SK-N-SH (cell line): Measurements from ENCODE around the gene PEX7. TPM values are rescaled to one million over a fixed set of nuclear protein-coding genes. Genes with fewer than 3 reads are reported as not detected.

Source experiments
- CTCF ChIA-PET: fragments of 300-600, 350-600 bp; formaldehyde crosslinking; extraction: SDS; loops from one replicate; lab custom pipeline; 2021; lab: Yijun Ruan, JAX
- POLR2A ChIA-PET: fragments of 350-600 bp; sonication (Branson Sonifier 250); formaldehyde crosslinking; extraction: SDS; loops from one replicate; lab custom pipeline; 2020; ENCODE audit warnings: antibody characterized with exemption, inconsistent platforms; lab: Yijun Ruan, JAX
- DNase-seq: peaks from one replicate; pipeline ENCODE4 v3.0.0; 2012
- H2AFZ ChIP-seq: fragments of 200-600 bp; sonication (generic); 2 replicates; pipeline ENCODE4 v1.8.1; 2016; ENCODE audit warnings: antibody characterized with exemption, mild to moderate bottlenecking, low read depth
- H3F3A ChIP-seq: fragments of 200-600 bp; sonication (generic); replicated peaks from 2 replicates; pipeline ENCODE3; 2016; ENCODE audit warnings: antibody characterized with exemption, mild to moderate bottlenecking; ENCODE audit not compliant: insufficient read depth
- H3K27ac ChIP-seq, 2 experiments: fragments of 200-500 bp in 1 of 2; fragments of 200-600 bp in 1 of 2; sonication (Bioruptor generic) in 1 of 2; sonication (generic), shearing (Covaris generic) in 1 of 2; 2 replicates each; pipeline versions ENCODE4 v1.5.1 to v1.6.1; 2014 to 2016; ENCODE audit warnings: low read depth in 2 of 2, inconsistent platforms in 1 of 2, low read length in 1 of 2, mild to moderate bottlenecking in 1 of 2, mixed read lengths in 1 of 2
- H3K27me3 ChIP-seq: fragments of 200-600 bp; sonication (generic), shearing (Covaris generic); 2 replicates; pipeline ENCODE4 v1.6.1; 2016; ENCODE audit warnings: mixed run types; ENCODE audit not compliant: insufficient read depth
- H3K36me3 ChIP-seq, 2 experiments: fragments of 200-500 bp in 1 of 2; fragments of 200-600 bp in 1 of 2; sonication (Bioruptor generic) in 1 of 2; sonication (generic) in 1 of 2; replicated peaks in 1 of 2; 2 replicates each; pipeline versions ENCODE3 to v1.5.1; 2014 to 2016; ENCODE audit warnings: low read length in 1 of 2, mild to moderate bottlenecking in 1 of 2; ENCODE audit not compliant: insufficient read depth in 2 of 2, control insufficient read depth in 1 of 2
- H3K4me1 ChIP-seq, 2 experiments: fragments of 200-500 bp in 1 of 2; fragments of 200-600 bp in 1 of 2; sonication (Bioruptor generic) in 1 of 2; sonication (generic), shearing (Covaris generic) in 1 of 2; 2 replicates each; pipeline versions ENCODE4 v1.5.1 to v1.6.1; 2014 to 2016; ENCODE audit warnings: low read depth in 1 of 2, low read length in 1 of 2, mixed run types in 1 of 2; ENCODE audit not compliant: insufficient read depth in 2 of 2, control insufficient read depth in 1 of 2
- H3K4me2 ChIP-seq: fragments of 200-600 bp; sonication (generic), shearing (Covaris generic); 2 replicates; pipeline ENCODE4 v1.6.1; 2017; ENCODE audit warnings: mixed run types
- H3K4me3 ChIP-seq, 2 experiments: fragments of 200-500 bp in 1 of 2; fragments of 200-600 bp in 1 of 2; sonication (Bioruptor generic) in 1 of 2; sonication (generic), shearing (Covaris generic) in 1 of 2; 2 replicates each; pipeline versions ENCODE4 v1.5.1 to v1.8.1; 2014 to 2016; ENCODE audit warnings: low read depth in 2 of 2, inconsistent platforms in 1 of 2, low read length in 1 of 2, mild to moderate bottlenecking in 1 of 2, mixed read lengths in 1 of 2, moderate library complexity in 1 of 2
- H3K79me2 ChIP-seq: fragments of 200-600 bp; sonication (generic); 2 replicates; pipeline ENCODE4 v1.8.1; 2017; ENCODE audit warnings: mild to moderate bottlenecking; ENCODE audit not compliant: insufficient read depth
- H3K9ac ChIP-seq: fragments of 200-600 bp; sonication (generic); 2 replicates; pipeline ENCODE4 v1.6.1; 2017; ENCODE audit warnings: mixed run types
- H3K9me2 ChIP-seq: fragments of 200-600 bp; sonication (generic); 2 replicates; pipeline ENCODE4 v1.6.1; 2017; ENCODE audit warnings: mixed run types
- H3K9me3 ChIP-seq: fragments of 200-600 bp; sonication (generic); 2 replicates; pipeline ENCODE4 v1.6.1; 2017; ENCODE audit warnings: mixed run types, mild to moderate bottlenecking, moderate library complexity
- H4K20me1 ChIP-seq: fragments of 200-600 bp; sonication (generic); 2 replicates; pipeline ENCODE4 v1.6.1; 2017; ENCODE audit warnings: mild to moderate bottlenecking, mixed run types; ENCODE audit not compliant: insufficient read depth
- ELF1 ChIP-seq: IDR thresholded peaks from 2 replicates; pipeline ENCODE4 v1.4.0; 2012
- FOSL2 ChIP-seq: IDR thresholded peaks from 2 replicates; pipeline ENCODE4 v1.4.0; 2012; ENCODE audit warnings: low read depth, mild to moderate bottlenecking, moderate library complexity, borderline replicate concordance
- GATA2 ChIP-seq: sonication (generic); formaldehyde crosslinking; IDR thresholded peaks from 2 replicates; pipeline ENCODE4 v1.5.0; 2020; ENCODE audit warnings: mild to moderate bottlenecking, missing genetic modification reagents
- JUND ChIP-seq: IDR thresholded peaks from 2 replicates; pipeline ENCODE4 v1.4.0; 2012
- RAD21 ChIP-seq: IDR thresholded peaks from 2 replicates; pipeline ENCODE4 v1.6.1; 2012; ENCODE audit warnings: mild to moderate bottlenecking, low read length
- RCOR1 ChIP-seq: fragments of 150-350 bp; IDR thresholded peaks from 2 replicates; pipeline ENCODE4 v1.6.1; 2017; ENCODE audit warnings: antibody characterized with exemption, low read length
- USF1 ChIP-seq: IDR thresholded peaks from 2 replicates; pipeline ENCODE4 v1.4.0; 2012; ENCODE audit warnings: low read depth, borderline replicate concordance
- YY1 ChIP-seq: IDR thresholded peaks from 2 replicates; pipeline ENCODE4 v1.4.0; 2012; ENCODE audit warnings: low read depth, mild to moderate bottlenecking
- ZBTB33 ChIP-seq: IDR thresholded peaks from 2 replicates; pipeline ENCODE4 v1.4.0; 2012; ENCODE audit warnings: low read depth, borderline replicate concordance
- WGBS: methylation state at CpG from one replicate; pipeline ENCODE4 v1.1.6; 2017; ENCODE audit warnings: low lambda C conversion rate; 5-methylcytosine and 5-hydroxymethylcytosine counted together
- polyA plus RNA-seq, 3 experiments: library from polyadenylated mRNA; depleted of rRNA; stranded (reverse); fragments of >200 nt; gene quantifications; 2 replicates each; pipeline ENCODE4 v1.2.3, GENCODE V29; 2012
- TF ChIP-seq, protein P1 (sequence below): fragments of 150-350 bp; IDR thresholded peaks from 2 replicates; pipeline ENCODE4 v1.6.1; 2016; ENCODE audit warnings: mild to moderate bottlenecking, low read depth, low read length
- TF ChIP-seq, protein P2 (sequence below): fragments of 200-600 bp; sonication (generic); IDR thresholded peaks from 2 replicates; pipeline ENCODE4 v1.6.1; 2017; ENCODE audit warnings: antibody characterized with exemption, mild to moderate bottlenecking, moderate library complexity
- TF ChIP-seq, protein P3 (sequence below): fragments of 150-350 bp; IDR thresholded peaks from 2 replicates; pipeline ENCODE4 v1.6.1; 2017; ENCODE audit warnings: antibody characterized with exemption, low read length, low read depth, borderline replicate concordance
- TF ChIP-seq, protein P4 (sequence below): IDR thresholded peaks from 2 replicates; pipeline ENCODE4 v1.4.0; 2012; ENCODE audit warnings: low read depth

The PEX7 gene
- polyA plus RNA-seq, 1 of the 3 experiments (the other 2 are of a cell fraction): 10.8 TPM

GRCh38 chr6:136958168-136958567 is 135.8 kb downstream of the PEX7 start:
- Histone ChIP-seq H3K27me3 (no peaks in the 10 kb centered on the region), H4K20me1 (no peaks in the 10 kb centered on the region), H3K4me3 (no peak overlapping the region), H3K9me2 (no peaks in the 10 kb centered on the region), H3F3A (no peaks in the 10 kb centered on the region), H3K79me2 (no peaks in the 10 kb centered on the region), H3K9ac (no peak overlapping the region), H2AFZ (no peak overlapping the region), H3K36me3 (no peaks in the 10 kb centered on the region), H3K4me2 (no peak overlapping the region), H3K4me1 (peaks cover 0 to 16% of the 10 kb centered on the region in 2 experiments; a peak in 3 of 4 replicates), H3K27ac (peak overlapping the region in 1 of 2 experiments; percentile 28; a peak in 1 of 4 replicates), H3K9me3 (no peaks in the 10 kb centered on the region)
- CTCF ChIA-PET: interaction anchor here (0.7 kb wide), 1 partner anchor 36 kb away, joined by 3 read pairs; the partner anchor contains the start of gene SLC35D3
- TF ChIP-seq RAD21: no peak
- TF ChIP-seq, protein P1, sequence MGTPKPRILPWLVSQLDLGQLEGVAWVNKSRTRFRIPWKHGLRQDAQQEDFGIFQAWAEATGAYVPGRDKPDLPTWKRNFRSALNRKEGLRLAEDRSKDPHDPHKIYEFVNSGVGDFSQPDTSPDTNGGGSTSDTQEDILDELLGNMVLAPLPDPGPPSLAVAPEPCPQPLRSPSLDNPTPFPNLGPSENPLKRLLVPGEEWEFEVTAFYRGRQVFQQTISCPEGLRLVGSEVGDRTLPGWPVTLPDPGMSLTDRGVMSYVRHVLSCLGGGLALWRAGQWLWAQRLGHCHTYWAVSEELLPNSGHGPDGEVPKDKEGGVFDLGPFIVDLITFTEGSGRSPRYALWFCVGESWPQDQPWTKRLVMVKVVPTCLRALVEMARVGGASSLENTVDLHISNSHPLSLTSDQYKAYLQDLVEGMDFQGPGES: no peak
- TF ChIP-seq, protein P2, sequence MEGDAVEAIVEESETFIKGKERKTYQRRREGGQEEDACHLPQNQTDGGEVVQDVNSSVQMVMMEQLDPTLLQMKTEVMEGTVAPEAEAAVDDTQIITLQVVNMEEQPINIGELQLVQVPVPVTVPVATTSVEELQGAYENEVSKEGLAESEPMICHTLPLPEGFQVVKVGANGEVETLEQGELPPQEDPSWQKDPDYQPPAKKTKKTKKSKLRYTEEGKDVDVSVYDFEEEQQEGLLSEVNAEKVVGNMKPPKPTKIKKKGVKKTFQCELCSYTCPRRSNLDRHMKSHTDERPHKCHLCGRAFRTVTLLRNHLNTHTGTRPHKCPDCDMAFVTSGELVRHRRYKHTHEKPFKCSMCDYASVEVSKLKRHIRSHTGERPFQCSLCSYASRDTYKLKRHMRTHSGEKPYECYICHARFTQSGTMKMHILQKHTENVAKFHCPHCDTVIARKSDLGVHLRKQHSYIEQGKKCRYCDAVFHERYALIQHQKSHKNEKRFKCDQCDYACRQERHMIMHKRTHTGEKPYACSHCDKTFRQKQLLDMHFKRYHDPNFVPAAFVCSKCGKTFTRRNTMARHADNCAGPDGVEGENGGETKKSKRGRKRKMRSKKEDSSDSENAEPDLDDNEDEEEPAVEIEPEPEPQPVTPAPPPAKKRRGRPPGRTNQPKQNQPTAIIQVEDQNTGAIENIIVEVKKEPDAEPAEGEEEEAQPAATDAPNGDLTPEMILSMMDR: no peak
- TF ChIP-seq JUND: no peak
- TF ChIP-seq, protein P3, sequence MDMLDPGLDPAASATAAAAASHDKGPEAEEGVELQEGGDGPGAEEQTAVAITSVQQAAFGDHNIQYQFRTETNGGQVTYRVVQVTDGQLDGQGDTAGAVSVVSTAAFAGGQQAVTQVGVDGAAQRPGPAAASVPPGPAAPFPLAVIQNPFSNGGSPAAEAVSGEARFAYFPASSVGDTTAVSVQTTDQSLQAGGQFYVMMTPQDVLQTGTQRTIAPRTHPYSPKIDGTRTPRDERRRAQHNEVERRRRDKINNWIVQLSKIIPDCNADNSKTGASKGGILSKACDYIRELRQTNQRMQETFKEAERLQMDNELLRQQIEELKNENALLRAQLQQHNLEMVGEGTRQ: no peak
- no peak for TF ChIP-seq GATA2 (CRISPR knock-in tag)
- TF ChIP-seq RCOR1: no peak
- TF ChIP-seq USF1: no peak
- no peak for TF ChIP-seq ZBTB33
- TF ChIP-seq ELF1: no peak
- no peak for TF ChIP-seq YY1
- TF ChIP-seq, protein P4, sequence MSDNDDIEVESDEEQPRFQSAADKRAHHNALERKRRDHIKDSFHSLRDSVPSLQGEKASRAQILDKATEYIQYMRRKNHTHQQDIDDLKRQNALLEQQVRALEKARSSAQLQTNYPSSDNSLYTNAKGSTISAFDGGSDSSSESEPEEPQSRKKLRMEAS: no peak
- no peak for TF ChIP-seq FOSL2
- POLR2A ChIA-PET: interaction anchor here (1.1 kb wide), 1 partner anchor 59 kb away, joined by 3 read pairs; no protein-coding TSS in a partner anchor
- WGBS: 80% methylated on average over 4 of the region's 5 CpGs
- no peak for DNase-seq
